Measurements from ENCODE around the gene PPFIA1. TPM values are rescaled to one million over a fixed set of nuclear protein-coding genes. Genes with fewer than 3 reads are reported as not detected.

The PPFIA1 gene
- total and polyA plus RNA-seq, 2 experiments from 2014 or later, result 36.0 to 39.6 TPM

DNA sequence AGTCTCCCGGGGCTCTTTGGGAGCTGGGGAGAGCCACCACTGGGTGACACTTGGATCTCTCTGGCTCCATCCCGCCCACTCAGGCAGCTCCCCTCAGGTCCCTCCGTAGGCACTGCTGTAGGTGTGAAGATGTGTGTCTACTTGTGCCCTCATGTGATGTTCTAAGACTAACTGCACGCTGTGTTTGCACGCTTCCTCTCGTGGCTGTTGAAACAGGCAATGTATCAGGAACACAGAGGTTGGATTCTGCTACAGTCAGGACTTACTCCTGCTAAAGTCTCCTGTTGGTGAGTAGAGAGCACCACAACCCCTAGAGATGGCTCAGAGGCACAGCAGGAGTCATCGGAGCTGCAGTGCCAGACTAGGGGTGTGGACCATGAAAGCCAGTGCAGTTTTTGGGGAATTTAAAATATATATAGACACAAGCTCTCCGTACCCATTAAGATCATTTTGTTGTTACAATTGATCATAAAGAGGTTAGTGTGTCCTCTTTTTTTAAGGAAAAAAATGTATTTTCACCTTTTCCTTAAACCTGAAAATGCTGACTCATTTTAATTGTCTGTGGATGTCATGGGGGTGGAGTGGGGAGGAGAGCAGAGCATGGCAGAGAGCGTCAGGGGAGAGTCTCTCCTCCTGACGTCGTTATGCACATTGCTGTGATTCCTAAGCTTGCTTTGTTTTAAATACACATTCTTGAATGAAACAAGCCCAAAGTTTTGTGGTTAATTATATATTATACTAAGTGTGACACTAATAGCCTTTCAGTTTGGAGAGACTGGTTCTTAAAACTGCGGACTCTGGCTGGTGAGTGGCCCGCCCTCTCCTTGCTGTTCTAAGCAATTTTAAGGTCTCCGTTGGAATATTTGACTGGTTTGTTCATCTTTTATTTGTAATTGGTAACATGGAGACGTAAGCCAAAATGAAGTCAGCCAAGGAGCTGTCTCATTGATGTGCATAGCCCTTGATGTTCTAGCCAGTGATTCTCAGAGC, 111.7 kb downstream of the PPFIA1 start:
- TF ChIP-seq EZH2 (IDR thresholded peaks at IDR 0.05; ENCODE audit: borderline replicate concordance) (no peak), EZH2phosphoT487 (IDR thresholded peaks at IDR 0.05; ENCODE audit: low read depth, severe bottlenecking, unreplicated experiment) (no peak)
- TF ChIP-seq, protein P1, sequence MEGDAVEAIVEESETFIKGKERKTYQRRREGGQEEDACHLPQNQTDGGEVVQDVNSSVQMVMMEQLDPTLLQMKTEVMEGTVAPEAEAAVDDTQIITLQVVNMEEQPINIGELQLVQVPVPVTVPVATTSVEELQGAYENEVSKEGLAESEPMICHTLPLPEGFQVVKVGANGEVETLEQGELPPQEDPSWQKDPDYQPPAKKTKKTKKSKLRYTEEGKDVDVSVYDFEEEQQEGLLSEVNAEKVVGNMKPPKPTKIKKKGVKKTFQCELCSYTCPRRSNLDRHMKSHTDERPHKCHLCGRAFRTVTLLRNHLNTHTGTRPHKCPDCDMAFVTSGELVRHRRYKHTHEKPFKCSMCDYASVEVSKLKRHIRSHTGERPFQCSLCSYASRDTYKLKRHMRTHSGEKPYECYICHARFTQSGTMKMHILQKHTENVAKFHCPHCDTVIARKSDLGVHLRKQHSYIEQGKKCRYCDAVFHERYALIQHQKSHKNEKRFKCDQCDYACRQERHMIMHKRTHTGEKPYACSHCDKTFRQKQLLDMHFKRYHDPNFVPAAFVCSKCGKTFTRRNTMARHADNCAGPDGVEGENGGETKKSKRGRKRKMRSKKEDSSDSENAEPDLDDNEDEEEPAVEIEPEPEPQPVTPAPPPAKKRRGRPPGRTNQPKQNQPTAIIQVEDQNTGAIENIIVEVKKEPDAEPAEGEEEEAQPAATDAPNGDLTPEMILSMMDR (IDR thresholded peaks at IDR 0.05; ENCODE audit: poor library complexity), result no peak
- no peaks in the 10 kb centered on the region for H3K79me2 ChIP-seq
- no peaks in the 10 kb centered on the region for H3K9me2 ChIP-seq (replicated peaks; ENCODE audit: insufficient read depth)
- H3K4me3 ChIP-seq, result no peak overlapping the region
- H4K20me1 ChIP-seq (ENCODE audit: insufficient read depth, poor library complexity, severe bottlenecking), result no peaks in the 10 kb centered on the region
- no peak overlapping the region for H3K27ac ChIP-seq
- no peaks in the 10 kb centered on the region for H3K27me3 ChIP-seq
- no peak overlapping the region for H3K4me2 ChIP-seq
- DNase-seq (ENCODE audit: low spot score), result no peak
- 82% methylated on average over 15 of the region's 15 CpGs for WGBS (ENCODE audit: low lambda C conversion rate, missing lambda C conversion rate)
- H3K36me3 ChIP-seq (replicated peaks; ENCODE audit: insufficient read depth, low read depth), result no peaks in the 10 kb centered on the region
- no peak overlapping the region for H2AFZ ChIP-seq
- no peaks in the 10 kb centered on the region for H3K9me3 ChIP-seq (ENCODE audit: low read depth)
- no peaks in the 10 kb centered on the region for H3K4me1 ChIP-seq (ENCODE audit: insufficient read depth)

DNA sequence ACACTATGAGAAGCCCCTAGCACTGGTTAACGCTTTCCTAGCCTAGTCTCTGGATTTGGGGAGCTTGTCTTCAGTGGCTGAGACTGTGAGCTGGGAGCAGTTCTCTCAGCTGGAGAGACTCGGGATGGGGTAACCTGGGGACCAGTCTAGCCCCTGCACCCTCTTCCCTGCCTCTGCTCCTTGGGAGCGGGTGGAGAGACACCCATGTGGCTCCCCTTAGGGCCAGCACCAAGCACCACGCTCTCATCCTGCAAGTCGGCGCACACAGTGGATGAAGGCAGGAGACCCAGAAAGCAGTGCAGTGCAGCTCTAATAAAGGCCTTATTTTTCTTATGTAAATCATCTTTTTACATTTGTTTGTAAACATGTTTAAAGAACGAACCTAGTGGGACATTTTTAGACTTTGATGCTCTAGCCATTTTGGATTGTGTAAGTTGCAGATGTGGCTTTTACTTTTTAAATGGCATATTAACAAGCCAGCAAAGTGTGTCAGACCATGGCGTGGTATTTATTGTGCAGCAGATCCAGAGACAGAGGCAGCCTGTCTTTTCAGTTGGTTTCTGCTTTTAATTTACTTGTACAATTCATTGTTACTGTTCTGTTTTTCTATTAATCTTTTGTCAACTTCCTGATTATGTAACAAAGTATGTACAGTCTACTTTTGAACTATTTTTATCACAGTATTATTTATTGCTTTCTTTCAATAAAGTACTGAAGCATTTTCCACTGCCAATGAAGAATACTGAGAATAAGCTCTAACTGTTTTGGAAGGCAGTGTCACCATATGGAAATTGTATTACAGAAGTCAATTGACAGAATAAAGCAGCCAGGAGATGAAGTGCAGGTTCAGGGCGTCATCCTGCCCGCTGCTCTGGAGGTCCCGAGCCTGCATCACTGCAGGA, 113.4 kb downstream of the PPFIA1 start:
- no peaks in the 10 kb centered on the region for H3K27me3 ChIP-seq
- H3K36me3 ChIP-seq (replicated peaks; ENCODE audit: insufficient read depth, low read depth), result no peaks in the 10 kb centered on the region
- H3K4me2 ChIP-seq, result no peak overlapping the region
- 90% methylated on average over 11 of the region's 11 CpGs for WGBS (ENCODE audit: low lambda C conversion rate, missing lambda C conversion rate)
- H3K27ac ChIP-seq, result no peak overlapping the region
- H3K79me2 ChIP-seq, result no peaks in the 10 kb centered on the region
- no peak for DNase-seq (ENCODE audit: low spot score)
- no peaks in the 10 kb centered on the region for H3K4me1 ChIP-seq (ENCODE audit: insufficient read depth)
- H3K9me2 ChIP-seq (replicated peaks; ENCODE audit: insufficient read depth), result no peaks in the 10 kb centered on the region
- TF ChIP-seq, protein P1 (IDR thresholded peaks at IDR 0.05; ENCODE audit: poor library complexity), result no peak
- TF ChIP-seq EZH2 (IDR thresholded peaks at IDR 0.05; ENCODE audit: borderline replicate concordance) (no peak), EZH2phosphoT487 (IDR thresholded peaks at IDR 0.05; ENCODE audit: low read depth, severe bottlenecking, unreplicated experiment) (no peak)
- H3K4me3 ChIP-seq, result no peak overlapping the region
- no peaks in the 10 kb centered on the region for H4K20me1 ChIP-seq (ENCODE audit: insufficient read depth, poor library complexity, severe bottlenecking)
- no peak overlapping the region for H2AFZ ChIP-seq
- H3K9me3 ChIP-seq (ENCODE audit: low read depth), result no peaks in the 10 kb centered on the region

DNA sequence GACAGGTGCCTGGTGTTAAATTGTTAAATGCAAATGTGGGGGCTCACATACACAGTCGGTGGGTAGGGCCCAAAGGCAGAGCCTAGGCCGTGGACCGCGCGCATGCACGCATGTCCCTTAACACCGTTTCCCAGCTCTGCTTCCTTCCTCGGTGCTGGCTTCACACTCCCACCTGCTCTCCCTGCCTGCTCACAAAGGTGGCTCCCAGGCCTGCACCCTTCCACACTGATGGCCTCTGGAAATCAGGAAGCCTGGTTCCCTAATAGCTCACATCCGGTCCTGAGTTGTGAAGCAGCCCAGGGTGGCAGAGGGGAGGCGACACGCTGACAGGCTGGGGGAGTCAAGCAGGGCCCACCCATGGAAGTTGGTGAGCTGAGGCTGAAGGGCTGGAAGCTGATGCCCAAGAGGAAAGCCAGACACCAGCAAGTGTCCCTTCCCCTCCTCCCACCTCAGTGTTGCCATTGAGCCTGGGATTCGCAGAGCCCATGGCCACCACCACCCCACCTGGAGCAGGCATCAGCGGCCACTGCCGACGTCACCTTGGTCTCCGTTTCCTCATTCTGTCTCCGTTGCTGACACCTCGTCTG, 114.2 kb downstream of the PPFIA1 start:
- Histone ChIP-seq H3K27me3 (no peaks in the 10 kb centered on the region), H2AFZ (no peak overlapping the region), H3K79me2 (no peaks in the 10 kb centered on the region), H3K36me3 (replicated peaks; ENCODE audit: insufficient read depth, low read depth) (no peaks in the 10 kb centered on the region), H4K20me1 (ENCODE audit: insufficient read depth, poor library complexity, severe bottlenecking) (no peaks in the 10 kb centered on the region), H3K9me3 (ENCODE audit: low read depth) (no peaks in the 10 kb centered on the region), H3K4me3 (no peak overlapping the region), H3K9me2 (replicated peaks; ENCODE audit: insufficient read depth) (no peaks in the 10 kb centered on the region), H3K4me1 (ENCODE audit: insufficient read depth) (no peaks in the 10 kb centered on the region), H3K4me2 (no peak overlapping the region), H3K27ac (no peak overlapping the region)
- WGBS (ENCODE audit: low lambda C conversion rate, missing lambda C conversion rate), result 94% methylated on average over 18 of the region's 18 CpGs
- no peak for DNase-seq (ENCODE audit: low spot score)
- TF ChIP-seq EZH2 (IDR thresholded peaks at IDR 0.05; ENCODE audit: borderline replicate concordance), result no peak

Data from hepatocyte (in vitro differentiated cells).